Neural progenitor cell (in vitro differentiated cells): ENCODE measurements around the gene PRKAG2. TPM values are rescaled to one million over a fixed set of nuclear protein-coding genes. Genes with fewer than 3 reads are reported as not detected.

Experiments used
- DNase-seq: peaks from one replicate; pipeline ENCODE4 v3.0.0-alpha.2; 2016; ENCODE audit warnings: low spot score
- H2AFZ ChIP-seq: fragments of 200-600 bp; sonication (generic); replicated peaks from 2 replicates; pipeline ENCODE4 v1.6.1; 2016; ENCODE audit warnings: antibody characterized with exemption
- H3F3A ChIP-seq: fragments of 200-600 bp; sonication (generic); 2 replicates; pipeline ENCODE4 v1.6.1; 2016; ENCODE audit warnings: antibody characterized with exemption, low read depth
- H3K27ac ChIP-seq: fragments of 200-600 bp; sonication (generic); 2 replicates; pipeline ENCODE4 v1.5.1; 2016; ENCODE audit warnings: mild to moderate bottlenecking
- H3K27me3 ChIP-seq: fragments of 200-600 bp; sonication (generic); 2 replicates; pipeline ENCODE4 v1.6.1; 2016; ENCODE audit warnings: mild to moderate bottlenecking, moderate library complexity
- H3K36me3 ChIP-seq: fragments of 200-600 bp; sonication (generic); 2 replicates; pipeline ENCODE4 v1.5.1; 2016
- H3K4me1 ChIP-seq: fragments of 200-600 bp; sonication (generic); 2 replicates; pipeline ENCODE4 v1.6.1; 2016; ENCODE audit warnings: mixed run types
- H3K4me2 ChIP-seq: fragments of 200-600 bp; sonication (generic); 2 replicates; pipeline ENCODE4 v1.6.1; 2016
- H3K4me3 ChIP-seq: fragments of 200-600 bp; sonication (generic); 2 replicates; pipeline ENCODE4 v1.5.1; 2016
- H3K79me2 ChIP-seq: fragments of 200-600 bp; sonication (generic); 2 replicates; pipeline ENCODE4 v1.6.1; 2016; ENCODE audit warnings: low read depth
- H3K9ac ChIP-seq: fragments of 200-600 bp; sonication (generic); 2 replicates; pipeline ENCODE4 v1.6.1; 2016
- H3K9me3 ChIP-seq: fragments of 200-600 bp; sonication (generic); 2 replicates; pipeline ENCODE4 v1.5.1; 2016; ENCODE audit warnings: low read depth
- H4K20me1 ChIP-seq: fragments of 200-600 bp; sonication (generic); 2 replicates; pipeline ENCODE4 v1.6.1; 2016; ENCODE audit warnings: low read depth
- H3K27ac Mint-ChIP-seq: 3 replicates; pipeline ENCODE4 v1.8.0; 2021; ENCODE audit warnings: mixed read lengths
- H3K27me3 Mint-ChIP-seq: 2 replicates; pipeline ENCODE4 v1.8.0; 2022; ENCODE audit warnings: low read depth, mild to moderate bottlenecking, inconsistent platforms, moderate library complexity, mixed read lengths; ENCODE audit not compliant: insufficient read depth
- H3K36me3 Mint-ChIP-seq: 3 replicates; pipeline ENCODE4 v1.8.0; 2021; ENCODE audit warnings: mixed read lengths
- H3K4me1 Mint-ChIP-seq: 3 replicates; pipeline ENCODE4 v1.8.0; 2021; ENCODE audit warnings: mixed read lengths
- H3K4me3 Mint-ChIP-seq: 3 replicates; pipeline ENCODE4 v1.8.0; 2021; ENCODE audit warnings: mild to moderate bottlenecking, moderate library complexity, mixed read lengths
- H3K9me3 Mint-ChIP-seq: 3 replicates; pipeline ENCODE4 v1.8.0; 2020; ENCODE audit warnings: mixed read lengths
- EZH2 ChIP-seq: fragments of 200-600 bp; sonication (generic); IDR thresholded peaks from 2 replicates; pipeline ENCODE4 v1.6.1; 2017; ENCODE audit warnings: antibody characterized with exemption, mild to moderate bottlenecking, moderate library complexity
- EZH2phosphoT487 ChIP-seq: fragments of 200-600 bp; sonication (generic); IDR thresholded peaks from 2 replicates; pipeline ENCODE4 v1.6.1; 2017; ENCODE audit warnings: antibody characterized with exemption
- total RNA-seq: library from RNA; depleted of rRNA; stranded (reverse); fragments of >200 nt; gene quantifications from 2 replicates; pipeline ENCODE4 v1.2.3, GENCODE V29; 2015; ENCODE audit warnings: low replicate concordance
- TF ChIP-seq, protein P1 (sequence below): fragments of 200-600 bp; sonication (generic); IDR thresholded peaks from 2 replicates; pipeline ENCODE4 v1.5.1; 2017; ENCODE audit warnings: antibody characterized with exemption, mild to moderate bottlenecking

Gene PRKAG2
- total RNA-seq, 1 donor from 2014 or later: 11.4 TPM

DNA sequence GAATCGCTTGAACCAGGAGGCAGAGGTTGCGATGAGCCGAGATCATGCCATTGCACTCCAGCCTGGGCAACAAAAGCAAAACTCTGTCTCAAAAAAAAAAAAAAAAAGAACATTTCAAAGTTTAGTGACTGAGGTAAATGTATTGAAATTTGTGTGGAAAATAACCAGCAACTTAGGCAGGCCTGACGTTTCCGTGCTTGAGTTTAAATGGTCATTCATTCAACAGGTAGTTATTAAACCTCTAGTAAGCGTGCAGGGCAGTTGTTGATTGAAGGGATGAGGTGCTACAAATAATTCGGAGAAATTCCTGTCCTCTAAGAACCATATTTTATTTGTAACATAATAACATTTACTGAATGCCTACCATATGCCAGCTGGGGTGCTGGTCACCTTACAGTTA, 135.3 kb downstream of the PRKAG2 start:
- Histone ChIP-seq H3K79me2 (no peaks in the 10 kb centered on the region), H3K27ac (no peak overlapping the region), H3K9me3 (no peaks in the 10 kb centered on the region), H3K4me2 (no peak overlapping the region), H2AFZ (no peak overlapping the region), H3K36me3 (no peaks in the 10 kb centered on the region), H4K20me1 (no peaks in the 10 kb centered on the region), H3K4me3 (no peak overlapping the region), H3K27me3 (no peaks in the 10 kb centered on the region), H3K4me1 (peaks cover 35% of the 10 kb centered on the region), H3F3A (peaks cover 29% of the 10 kb centered on the region), H3K9ac (no peak overlapping the region)
- H3K9me3 Mint-ChIP-seq: peaks cover 7% of the 10 kb centered on the region
- H3K36me3 Mint-ChIP-seq: peaks cover 3% of the 10 kb centered on the region
- H3K4me3 Mint-ChIP-seq: no peak overlapping the region
- peaks cover 56% of the 10 kb centered on the region for H3K4me1 Mint-ChIP-seq
- H3K27me3 Mint-ChIP-seq: peaks cover 28% of the 10 kb centered on the region
- DNase-seq: no peak
- no peak overlapping the region for H3K27ac Mint-ChIP-seq
- TF ChIP-seq, protein P1, sequence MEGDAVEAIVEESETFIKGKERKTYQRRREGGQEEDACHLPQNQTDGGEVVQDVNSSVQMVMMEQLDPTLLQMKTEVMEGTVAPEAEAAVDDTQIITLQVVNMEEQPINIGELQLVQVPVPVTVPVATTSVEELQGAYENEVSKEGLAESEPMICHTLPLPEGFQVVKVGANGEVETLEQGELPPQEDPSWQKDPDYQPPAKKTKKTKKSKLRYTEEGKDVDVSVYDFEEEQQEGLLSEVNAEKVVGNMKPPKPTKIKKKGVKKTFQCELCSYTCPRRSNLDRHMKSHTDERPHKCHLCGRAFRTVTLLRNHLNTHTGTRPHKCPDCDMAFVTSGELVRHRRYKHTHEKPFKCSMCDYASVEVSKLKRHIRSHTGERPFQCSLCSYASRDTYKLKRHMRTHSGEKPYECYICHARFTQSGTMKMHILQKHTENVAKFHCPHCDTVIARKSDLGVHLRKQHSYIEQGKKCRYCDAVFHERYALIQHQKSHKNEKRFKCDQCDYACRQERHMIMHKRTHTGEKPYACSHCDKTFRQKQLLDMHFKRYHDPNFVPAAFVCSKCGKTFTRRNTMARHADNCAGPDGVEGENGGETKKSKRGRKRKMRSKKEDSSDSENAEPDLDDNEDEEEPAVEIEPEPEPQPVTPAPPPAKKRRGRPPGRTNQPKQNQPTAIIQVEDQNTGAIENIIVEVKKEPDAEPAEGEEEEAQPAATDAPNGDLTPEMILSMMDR: no peak
- no peak for TF ChIP-seq EZH2phosphoT487
- no peak for TF ChIP-seq EZH2

DNA sequence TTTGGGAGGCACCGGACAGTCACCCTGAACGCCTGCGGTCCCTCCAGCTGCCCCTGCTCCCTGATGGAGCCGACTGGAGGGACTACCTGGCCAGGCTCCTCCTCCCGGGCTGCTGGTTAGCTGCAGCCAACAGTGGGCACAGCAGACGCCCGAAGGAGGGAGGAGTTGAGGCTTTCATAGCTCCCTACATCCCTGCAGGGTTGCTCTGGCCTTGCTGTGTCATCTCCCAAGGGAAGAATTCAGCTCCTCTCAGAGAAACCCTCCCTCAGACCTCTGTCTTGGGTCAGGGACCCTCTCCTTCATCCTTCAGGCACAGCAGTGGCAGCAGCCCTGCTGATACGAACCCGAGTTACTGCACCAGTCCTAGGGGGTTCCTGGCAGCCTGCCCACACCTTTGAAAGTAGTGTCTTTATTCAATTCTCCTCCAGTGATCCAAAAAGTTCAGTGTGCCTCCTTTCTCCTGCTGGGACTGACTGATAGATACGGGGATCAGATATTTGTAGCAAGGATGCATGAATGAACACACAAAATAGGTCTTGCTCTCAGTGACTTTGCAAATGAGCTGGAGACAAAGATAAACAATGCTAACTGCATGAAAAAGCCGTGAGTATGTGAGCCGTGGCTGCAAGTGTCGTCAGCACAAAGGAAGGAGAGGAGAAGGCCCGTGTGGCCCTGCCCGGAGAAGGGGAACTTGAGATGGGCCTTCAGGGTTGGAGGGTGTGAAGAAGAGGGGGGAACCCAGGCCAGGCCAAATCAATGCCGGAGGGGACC, 136.6 kb downstream of the PRKAG2 start:
- DNase-seq: peak; percentile 76
- Mint-ChIP-seq H3K4me1 (peaks cover 66% of the 10 kb centered on the region), H3K36me3 (peaks cover 3% of the 10 kb centered on the region), H3K4me3 (peak overlapping the region; percentile 30), H3K27me3 (peaks cover 26% of the 10 kb centered on the region), H3K27ac (peak overlapping the region; percentile 84), H3K9me3 (peaks cover 7% of the 10 kb centered on the region)
- Histone ChIP-seq H3K4me2 (peak overlapping the region; percentile 36), H3K4me1 (peaks cover 44% of the 10 kb centered on the region), H3K36me3 (no peaks in the 10 kb centered on the region), H4K20me1 (no peaks in the 10 kb centered on the region), H3K27ac (peak overlapping the region; percentile 86), H3K79me2 (no peaks in the 10 kb centered on the region), H2AFZ (peak overlapping the region; percentile 1), H3K4me3 (no peak overlapping the region), H3F3A (peaks cover 33% of the 10 kb centered on the region), H3K9me3 (no peaks in the 10 kb centered on the region), H3K27me3 (peaks cover 7% of the 10 kb centered on the region), H3K9ac (no peak overlapping the region)
- peak; percentile 58 for TF ChIP-seq EZH2phosphoT487
- TF ChIP-seq, protein P1: no peak
- no peak for TF ChIP-seq EZH2

DNA sequence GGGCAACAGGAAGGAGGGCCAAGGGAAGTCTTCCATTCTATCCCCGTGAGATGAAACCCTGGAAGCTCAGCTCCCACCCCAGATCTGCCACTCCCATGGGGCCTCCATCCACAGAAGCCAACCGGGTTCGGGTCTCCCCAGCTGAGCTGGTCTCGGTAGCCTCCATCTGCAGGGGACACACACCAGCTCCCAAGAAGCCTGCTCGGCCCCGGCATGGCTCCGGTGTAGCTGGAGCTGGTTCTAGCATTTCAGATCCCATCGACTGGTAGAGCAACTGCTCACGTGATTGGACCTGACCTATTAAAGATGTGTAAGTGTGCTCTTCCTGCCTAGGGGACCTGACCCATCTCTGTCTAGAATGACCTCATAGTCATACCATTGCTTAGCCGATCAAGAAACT, 138.0 kb downstream of the PRKAG2 start:
- peaks cover 7% of the 10 kb centered on the region for H3K27me3 ChIP-seq
- TF ChIP-seq EZH2phosphoT487: no peak
- TF ChIP-seq, protein P1: no peak
- TF ChIP-seq EZH2: no peak
- no peak overlapping the region for H3K9ac ChIP-seq
- H2AFZ ChIP-seq: no peak overlapping the region
- no peaks in the 10 kb centered on the region for H3K79me2 ChIP-seq
- Mint-ChIP-seq H3K9me3 (peaks cover 7% of the 10 kb centered on the region), H3K27ac (peak overlapping the region; percentile 72), H3K4me3 (no peak overlapping the region), H3K36me3 (peaks cover 3% of the 10 kb centered on the region), H3K4me1 (peaks cover 63% of the 10 kb centered on the region), H3K27me3 (peaks cover 26% of the 10 kb centered on the region)
- H3K4me3 ChIP-seq: no peak overlapping the region
- H3K9me3 ChIP-seq: no peaks in the 10 kb centered on the region
- DNase-seq: no peak
- no peak overlapping the region for H3K27ac ChIP-seq
- H3K4me1 ChIP-seq: peaks cover 45% of the 10 kb centered on the region
- no peak overlapping the region for H3K4me2 ChIP-seq
- peaks cover 33% of the 10 kb centered on the region for H3F3A ChIP-seq
- no peaks in the 10 kb centered on the region for H4K20me1 ChIP-seq
- no peaks in the 10 kb centered on the region for H3K36me3 ChIP-seq
